Parathyroid adenoma (tissue), 2 donors: ENCODE data around the gene DMD.
"Not testable (repeated sequence)": the region's sequence is repeated elsewhere in the genome, so short reads cannot be mapped to it uniquely, and the experiment has no call there.

Experiments
- H2AFZ ChIP-seq: fragments of 300-600 bp; sonication (generic); one replicate; pipeline ENCODE4 v1.7.0; 2017; ENCODE audit warnings: antibody characterized with exemption, mild to moderate bottlenecking
- H3K27ac ChIP-seq: fragments of 300-600 bp; sonication (generic); one replicate; pipeline ENCODE4 v1.7.0; 2017
- H3K27me3 ChIP-seq: fragments of 300-600 bp; sonication (generic); one replicate; pipeline ENCODE4 v1.7.0; 2017; ENCODE audit warnings: low read length; ENCODE audit not compliant: control insufficient read depth, insufficient read depth
- H3K36me3 ChIP-seq: fragments of 300-600 bp; sonication (generic); one replicate; pipeline ENCODE4 v1.7.0; 2017; ENCODE audit warnings: low read length; ENCODE audit not compliant: control insufficient read depth, insufficient read depth
- H3K4me1 ChIP-seq: fragments of 300-600 bp; sonication (generic); one replicate; pipeline ENCODE4 v1.7.0; 2017; ENCODE audit warnings: control low read depth
- H3K4me2 ChIP-seq: fragments of 300-600 bp; sonication (generic); one replicate; pipeline ENCODE4 v1.7.0; 2017; ENCODE audit warnings: low read length
- H3K4me3 ChIP-seq: fragments of 300-600 bp; sonication (generic); one replicate; pipeline ENCODE4 v1.7.0; 2017; ENCODE audit warnings: low read depth, low read length
- H3K79me2 ChIP-seq: fragments of 300-600 bp; sonication (generic); one replicate; pipeline ENCODE4 v1.7.0; 2017; ENCODE audit warnings: control low read depth
- H3K9ac ChIP-seq: fragments of 300-600 bp; sonication (generic); one replicate; pipeline ENCODE4 v1.7.0; 2017; ENCODE audit warnings: mild to moderate bottlenecking
- H3K9me3 ChIP-seq: fragments of 300-600 bp; sonication (generic); one replicate; pipeline ENCODE4 v1.7.0; 2017; ENCODE audit warnings: low read length; ENCODE audit not compliant: control insufficient read depth
- TF ChIP-seq, protein P1 (sequence below): fragments of 300-600 bp; sonication (generic); IDR thresholded peaks from one replicate; pipeline ENCODE4 v1.7.0; 2017; ENCODE audit warnings: antibody characterized with exemption, mild to moderate bottlenecking
- donor health status: primary hyperparathyroidism.

The DMD gene

DNA sequence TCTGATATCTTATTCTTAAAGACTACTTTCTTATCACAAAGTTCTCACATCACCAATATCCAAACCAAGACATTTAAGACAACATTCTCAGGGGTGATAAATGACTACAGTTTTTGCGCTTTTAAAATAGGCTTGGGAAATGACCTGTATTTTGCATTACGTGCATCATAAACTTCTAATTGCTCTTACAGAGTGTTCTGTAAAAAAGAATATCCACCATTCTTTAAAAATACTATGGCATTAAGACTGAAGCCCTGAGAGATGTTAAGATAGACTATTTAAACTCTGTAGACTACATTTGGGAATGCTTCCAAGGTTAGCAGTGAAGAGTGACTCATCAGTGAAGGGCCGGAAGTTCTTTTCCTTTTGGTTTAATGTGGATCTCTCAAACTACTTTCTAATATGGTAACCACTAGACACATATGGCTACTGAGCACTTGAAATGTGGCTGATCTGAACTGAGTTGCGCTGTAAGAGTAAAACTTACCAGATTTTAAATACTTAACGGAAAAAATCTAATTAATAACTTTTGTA is 1620.7 kb downstream of the DMD start:
- no peak overlapping the region for H3K9ac ChIP-seq
- no peaks in the 10 kb centered on the region for H3K4me1 ChIP-seq
- H3K9me3 ChIP-seq = no peaks in the 10 kb centered on the region
- no peaks in the 10 kb centered on the region for H3K79me2 ChIP-seq
- TF ChIP-seq, protein P1, sequence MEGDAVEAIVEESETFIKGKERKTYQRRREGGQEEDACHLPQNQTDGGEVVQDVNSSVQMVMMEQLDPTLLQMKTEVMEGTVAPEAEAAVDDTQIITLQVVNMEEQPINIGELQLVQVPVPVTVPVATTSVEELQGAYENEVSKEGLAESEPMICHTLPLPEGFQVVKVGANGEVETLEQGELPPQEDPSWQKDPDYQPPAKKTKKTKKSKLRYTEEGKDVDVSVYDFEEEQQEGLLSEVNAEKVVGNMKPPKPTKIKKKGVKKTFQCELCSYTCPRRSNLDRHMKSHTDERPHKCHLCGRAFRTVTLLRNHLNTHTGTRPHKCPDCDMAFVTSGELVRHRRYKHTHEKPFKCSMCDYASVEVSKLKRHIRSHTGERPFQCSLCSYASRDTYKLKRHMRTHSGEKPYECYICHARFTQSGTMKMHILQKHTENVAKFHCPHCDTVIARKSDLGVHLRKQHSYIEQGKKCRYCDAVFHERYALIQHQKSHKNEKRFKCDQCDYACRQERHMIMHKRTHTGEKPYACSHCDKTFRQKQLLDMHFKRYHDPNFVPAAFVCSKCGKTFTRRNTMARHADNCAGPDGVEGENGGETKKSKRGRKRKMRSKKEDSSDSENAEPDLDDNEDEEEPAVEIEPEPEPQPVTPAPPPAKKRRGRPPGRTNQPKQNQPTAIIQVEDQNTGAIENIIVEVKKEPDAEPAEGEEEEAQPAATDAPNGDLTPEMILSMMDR = no peak
- no peak overlapping the region for H3K27ac ChIP-seq
- H3K27me3 ChIP-seq = no peaks in the 10 kb centered on the region
- H3K36me3 ChIP-seq = no peaks in the 10 kb centered on the region
- no peak overlapping the region for H3K4me3 ChIP-seq
- no peak overlapping the region for H2AFZ ChIP-seq
- no peak overlapping the region for H3K4me2 ChIP-seq

DNA sequence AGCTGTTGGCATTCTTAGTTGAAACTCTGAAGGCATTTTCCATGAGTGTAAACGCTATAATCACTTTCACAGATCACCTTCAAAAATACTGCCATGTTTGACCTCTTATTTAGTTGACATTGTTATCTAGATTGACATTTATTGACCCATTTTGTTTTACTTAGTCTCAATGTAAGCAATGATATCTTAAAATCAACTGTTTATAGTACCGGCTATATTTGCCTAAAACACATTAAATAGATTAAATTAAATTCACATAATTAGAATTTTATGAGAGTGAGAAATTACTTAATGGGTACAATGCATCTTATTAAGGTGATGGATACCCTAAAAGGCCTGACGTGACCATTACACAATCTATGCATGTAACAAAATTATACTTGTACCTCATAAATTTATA is 1621.8 kb downstream of the DMD start:
- H3K4me2 ChIP-seq = no peak overlapping the region
- H3K36me3 ChIP-seq = no peaks in the 10 kb centered on the region
- no peak overlapping the region for H3K4me3 ChIP-seq
- no peaks in the 10 kb centered on the region for H3K27me3 ChIP-seq
- no peak overlapping the region for H3K27ac ChIP-seq
- H3K9me3 ChIP-seq = no peaks in the 10 kb centered on the region
- TF ChIP-seq, protein P1 = no peak
- H3K9ac ChIP-seq = no peak overlapping the region
- H3K79me2 ChIP-seq = no peaks in the 10 kb centered on the region
- H3K4me1 ChIP-seq = no peaks in the 10 kb centered on the region
- H2AFZ ChIP-seq = no peak overlapping the region

DNA sequence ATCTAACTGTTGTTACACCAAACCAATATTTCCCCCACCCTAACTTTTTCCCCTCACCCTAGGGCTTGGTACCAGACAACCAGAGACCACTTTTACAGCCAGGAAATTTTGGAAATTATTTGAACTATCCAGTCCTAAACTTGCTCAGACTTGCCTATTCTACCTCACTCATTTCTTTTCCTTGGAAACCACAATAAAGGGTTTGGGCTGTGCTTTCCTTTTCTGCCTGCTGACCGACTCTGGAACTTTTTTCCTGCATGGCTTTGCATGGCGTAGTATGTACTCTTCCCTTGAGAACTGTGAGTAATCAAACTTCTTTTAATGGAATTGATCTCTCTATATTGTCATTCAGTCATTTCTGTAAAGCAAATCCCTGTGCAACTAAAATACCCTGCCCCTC is 1623.0 kb downstream of the DMD start:
- Histone ChIP-seq H3K4me1 (no peaks in the 10 kb centered on the region), H2AFZ (no peak overlapping the region)
- TF ChIP-seq, protein P1 = no peak

DNA sequence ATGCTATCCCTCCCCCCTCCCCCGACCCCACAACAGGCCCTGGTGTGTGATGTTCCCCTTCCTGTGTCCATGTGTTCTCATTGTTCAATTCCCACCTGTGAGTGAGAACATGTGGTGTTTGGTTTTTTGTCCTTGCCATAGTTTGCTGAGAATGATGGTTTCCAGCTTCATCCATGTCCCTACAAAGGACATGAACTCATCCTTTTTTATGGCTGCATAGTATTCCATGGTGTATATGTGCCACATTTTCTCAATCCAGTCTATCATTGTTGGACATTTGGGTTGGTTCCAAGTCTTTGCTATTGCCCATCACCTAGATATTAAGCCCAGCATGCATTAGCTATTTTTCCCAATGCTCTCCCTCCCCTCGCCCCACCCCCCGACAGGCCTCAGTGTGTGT is 1627.5 kb downstream of the DMD start:
- H3K4me3 ChIP-seq, H3K9me3 ChIP-seq, H3K27me3 ChIP-seq, H3K36me3 ChIP-seq, H2AFZ ChIP-seq, H3K9ac ChIP-seq, H3K4me2 ChIP-seq, H3K4me1 ChIP-seq, H3K27ac ChIP-seq, H3K79me2 ChIP-seq: not testable (repeated sequence)

More for the DNA sequence above, 1623.0 kb downstream of the DMD start:
- Histone ChIP-seq H3K79me2 (no peaks in the 10 kb centered on the region), H3K4me2 (no peak overlapping the region), H3K27me3 (no peaks in the 10 kb centered on the region), H3K27ac (no peak overlapping the region), H3K36me3 (no peaks in the 10 kb centered on the region), H3K9me3 (no peaks in the 10 kb centered on the region), H3K4me3 (no peak overlapping the region), H3K9ac (no peak overlapping the region)

DNA sequence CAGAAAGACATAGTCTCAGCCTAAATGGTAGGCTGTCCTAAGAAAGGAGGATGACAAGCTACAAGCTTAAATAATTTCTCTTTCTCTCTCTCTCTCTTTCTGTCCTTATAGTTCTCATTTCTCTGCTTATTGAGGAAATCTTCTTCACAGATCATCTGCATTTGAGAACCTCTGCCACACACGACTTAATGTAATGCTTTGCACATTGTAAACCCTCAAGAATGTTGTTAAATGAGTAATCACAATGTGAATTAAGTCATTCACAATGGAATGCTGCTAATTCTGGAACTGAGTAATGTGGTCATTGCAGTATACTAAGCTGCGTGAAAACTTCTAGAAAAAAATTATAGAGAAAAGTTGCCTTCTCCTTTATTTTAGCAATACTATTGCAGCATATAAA is 1630.6 kb downstream of the DMD start:
- Histone ChIP-seq H3K4me3 (no peak overlapping the region), H3K9ac (no peak overlapping the region), H3K79me2 (no peaks in the 10 kb centered on the region), H3K9me3 (no peaks in the 10 kb centered on the region), H3K36me3 (no peaks in the 10 kb centered on the region), H2AFZ (no peak overlapping the region), H3K27me3 (no peaks in the 10 kb centered on the region), H3K27ac (no peak overlapping the region), H3K4me1 (no peaks in the 10 kb centered on the region), H3K4me2 (no peak overlapping the region)
- TF ChIP-seq, protein P1 = no peak
